ENCODE measurements around the gene PLA2G6. TPM values are rescaled to one million over a fixed set of nuclear protein-coding genes. Genes with fewer than 3 reads are reported as not detected.

The PLA2G6 gene
- total RNA-seq, 4 donors from 2014 or later: 46.0 to 88.4 (median 64.8) TPM

DNA sequence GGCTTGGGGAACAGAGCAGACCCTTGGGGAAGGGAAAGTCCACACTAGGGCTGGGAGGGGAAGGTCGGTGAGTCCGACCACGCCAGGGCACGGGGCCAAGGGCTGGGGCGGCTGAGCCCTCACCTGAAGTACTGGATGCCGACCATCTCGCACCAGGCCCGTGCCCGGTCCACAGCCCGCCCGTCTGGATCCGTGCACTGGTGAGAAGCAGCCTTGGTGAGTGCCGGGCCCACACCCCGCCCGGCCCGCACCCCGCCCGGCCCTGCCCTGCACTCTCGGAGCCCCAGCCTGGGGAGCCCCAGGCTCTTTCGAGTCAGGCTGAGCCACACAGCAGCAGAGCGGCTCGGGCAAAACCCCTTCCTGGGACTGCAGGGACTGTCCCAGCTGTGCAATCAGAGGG lies 69.2 kb downstream of the PLA2G6 start:
- H3K4me3 ChIP-seq (ENCODE audit: low read depth, poor library complexity, severe bottlenecking): no peak overlapping the region
- intact Hi-C loops (cut with DNase I; ENCODE audit: low total_unique reads): loop anchor here (10.0 kb wide), 1 partner anchor 102 kb away; no protein-coding TSS in a partner anchor
- TF ChIP-seq POLR2A (IDR thresholded peaks at IDR 0.05): no peak
- TF ChIP-seq, protein P1, sequence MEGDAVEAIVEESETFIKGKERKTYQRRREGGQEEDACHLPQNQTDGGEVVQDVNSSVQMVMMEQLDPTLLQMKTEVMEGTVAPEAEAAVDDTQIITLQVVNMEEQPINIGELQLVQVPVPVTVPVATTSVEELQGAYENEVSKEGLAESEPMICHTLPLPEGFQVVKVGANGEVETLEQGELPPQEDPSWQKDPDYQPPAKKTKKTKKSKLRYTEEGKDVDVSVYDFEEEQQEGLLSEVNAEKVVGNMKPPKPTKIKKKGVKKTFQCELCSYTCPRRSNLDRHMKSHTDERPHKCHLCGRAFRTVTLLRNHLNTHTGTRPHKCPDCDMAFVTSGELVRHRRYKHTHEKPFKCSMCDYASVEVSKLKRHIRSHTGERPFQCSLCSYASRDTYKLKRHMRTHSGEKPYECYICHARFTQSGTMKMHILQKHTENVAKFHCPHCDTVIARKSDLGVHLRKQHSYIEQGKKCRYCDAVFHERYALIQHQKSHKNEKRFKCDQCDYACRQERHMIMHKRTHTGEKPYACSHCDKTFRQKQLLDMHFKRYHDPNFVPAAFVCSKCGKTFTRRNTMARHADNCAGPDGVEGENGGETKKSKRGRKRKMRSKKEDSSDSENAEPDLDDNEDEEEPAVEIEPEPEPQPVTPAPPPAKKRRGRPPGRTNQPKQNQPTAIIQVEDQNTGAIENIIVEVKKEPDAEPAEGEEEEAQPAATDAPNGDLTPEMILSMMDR (IDR thresholded peaks at IDR 0.05): no peak
- DNase-seq (ENCODE audit: low spot score in 2 of 2): no peak
- 55 to 70% methylated on average over 4 to 9 of the region's 22 CpGs for WGBS, 2 donors

DNA sequence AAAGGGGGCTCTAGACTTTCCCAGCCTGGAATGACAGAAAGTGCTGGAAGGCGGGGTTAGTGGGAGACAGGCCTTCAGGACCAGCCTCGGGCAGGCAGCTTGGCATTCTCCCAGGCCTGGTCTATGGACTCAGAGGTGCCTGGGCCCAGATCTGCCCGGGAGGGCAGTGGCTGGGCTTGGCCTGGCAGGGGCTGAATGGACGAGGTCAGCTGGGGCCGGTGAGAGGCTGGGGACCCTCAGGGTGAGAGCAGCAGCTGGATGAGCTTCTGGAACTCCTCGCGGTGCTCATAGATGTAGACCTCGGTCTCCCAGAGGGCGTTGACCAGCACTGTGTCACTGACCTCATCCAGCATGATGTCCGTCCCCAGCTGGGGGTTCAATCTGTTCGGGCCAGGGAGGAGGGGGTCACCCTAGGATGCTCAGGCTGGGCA lies 69.7 kb downstream of the PLA2G6 start:
- 87 to 91% methylated on average over 4 to 11 of the region's 11 CpGs for WGBS, 2 donors
- no peak overlapping the region for H3K4me3 ChIP-seq (ENCODE audit: low read depth, poor library complexity, severe bottlenecking)
- intact Hi-C loops (cut with DNase I; ENCODE audit: low total_unique reads): loop anchor here (10.0 kb wide), 1 partner anchor 103 kb away; no protein-coding TSS in a partner anchor
- DNase-seq (ENCODE audit: low spot score in 2 of 2): no peak
- TF ChIP-seq POLR2A (IDR thresholded peaks at IDR 0.05): no peak
- TF ChIP-seq, protein P1 (IDR thresholded peaks at IDR 0.05): no peak

DNA sequence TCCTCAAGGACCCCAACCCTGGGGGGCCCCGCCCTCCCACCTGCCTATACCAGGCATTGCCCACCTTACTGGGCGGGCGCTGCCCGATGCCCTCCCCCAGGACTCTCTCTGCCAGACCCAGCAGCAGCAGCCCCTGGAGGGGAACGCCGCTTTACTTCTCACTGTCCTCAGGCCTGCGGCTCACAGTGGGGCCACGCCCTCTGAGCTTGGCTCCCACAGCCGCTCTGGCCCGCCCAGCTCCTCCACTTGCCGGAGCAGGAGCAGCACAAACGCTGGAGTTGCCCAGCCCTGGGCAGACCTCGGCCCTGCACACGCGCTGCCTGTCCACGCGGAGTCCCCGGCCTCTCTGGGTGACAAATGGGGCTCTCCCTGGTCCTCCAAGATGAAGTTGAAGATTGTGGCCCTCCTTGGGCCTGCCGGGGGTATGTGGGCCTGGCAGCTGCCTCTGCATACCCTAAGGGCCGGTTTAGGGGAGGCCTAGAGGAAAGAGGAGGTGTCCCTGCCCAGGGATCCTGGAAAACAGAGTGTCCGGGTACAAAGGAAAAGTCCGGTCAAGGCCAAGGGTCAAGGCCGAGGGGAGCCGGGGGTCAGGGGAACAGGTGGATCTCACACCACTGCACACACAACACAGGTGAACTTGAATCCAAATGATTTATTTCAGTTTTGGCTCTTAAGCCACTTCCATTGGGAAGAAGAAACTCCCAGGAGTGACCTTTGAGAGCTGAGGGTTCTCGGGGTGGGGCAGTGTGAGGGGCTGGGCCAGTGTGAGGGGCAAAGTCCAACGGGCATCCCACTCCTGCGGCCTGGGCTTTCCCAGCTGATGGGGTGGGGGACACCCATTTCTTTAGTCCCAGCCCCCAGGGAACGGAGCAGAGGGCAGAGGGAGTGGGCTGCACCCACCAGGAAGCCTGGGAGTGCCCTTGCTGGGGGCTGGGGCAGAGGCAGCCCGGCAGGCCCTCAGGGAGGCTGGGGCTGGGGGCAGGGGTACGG lies 70.5 kb downstream of the PLA2G6 start:
- 61 to 67% methylated on average over 26 to 30 of the region's 30 CpGs for WGBS, 2 donors

DNA sequence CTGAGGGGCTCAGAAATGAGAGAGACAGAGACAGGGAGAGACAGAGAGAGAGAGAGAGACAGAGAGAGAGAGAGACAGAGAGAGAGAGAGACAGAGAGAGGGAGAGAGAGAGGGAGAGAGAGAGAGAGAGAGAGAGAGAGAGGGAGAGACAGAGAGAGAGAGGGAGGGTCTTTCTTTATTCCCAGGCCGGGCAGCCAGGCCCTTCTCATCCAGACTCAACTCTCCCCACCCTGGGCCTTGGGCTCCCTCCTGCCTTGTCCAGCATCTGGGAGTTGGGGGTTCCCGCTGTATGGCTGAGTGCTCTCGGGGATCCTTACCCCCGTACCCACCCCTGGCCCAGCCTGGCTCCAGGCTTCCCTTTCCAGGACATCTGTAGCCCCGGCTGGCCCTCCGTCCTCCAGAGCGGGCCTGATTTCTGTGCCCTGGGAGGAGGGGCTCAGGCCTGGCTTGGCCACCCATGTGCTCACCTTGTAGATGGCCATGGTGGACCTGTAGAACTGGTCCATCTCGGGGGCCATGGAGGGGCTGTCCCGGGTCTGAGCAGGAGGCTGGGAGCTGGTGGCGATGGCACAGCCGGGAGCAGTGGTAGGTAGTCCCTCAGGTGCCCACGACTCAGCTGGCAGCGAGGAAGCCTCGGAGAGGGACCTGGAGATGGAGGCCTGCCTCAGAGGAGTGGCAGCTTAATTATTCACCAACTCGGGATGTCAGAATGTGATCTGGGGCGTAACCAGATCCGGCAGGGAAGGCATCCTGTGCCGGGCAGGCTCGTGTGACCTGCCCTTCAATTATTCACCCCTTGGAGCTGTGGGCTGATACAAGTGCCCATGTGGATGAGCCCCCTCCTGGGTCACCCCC lies 71.4 kb downstream of the PLA2G6 start, which contains the start of gene BAIAP2L2:
Gene BAIAP2L2, minus strand, starts transcription at position 677 of the 855 bp plus-strand sequence. Its CDS starts 159 bp downstream, at position 518.
- DNase-seq (ENCODE audit: low spot score in 2 of 2): no peak
- no peak within 1 kb of the TSS for H3K4me3 ChIP-seq (ENCODE audit: low read depth, poor library complexity, severe bottlenecking)

More for the DNA sequence above, 70.5 kb downstream of the PLA2G6 start:
- H3K4me3 ChIP-seq (ENCODE audit: low read depth, poor library complexity, severe bottlenecking): no peak overlapping the region
- no peak for DNase-seq (ENCODE audit: low spot score in 2 of 2)
- TF ChIP-seq, protein P1 (IDR thresholded peaks at IDR 0.05): no peak
- TF ChIP-seq POLR2A (IDR thresholded peaks at IDR 0.05): no peak
- intact Hi-C loops (cut with DNase I; ENCODE audit: low total_unique reads): loop anchor here (10.0 kb wide), 1 partner anchor 104 kb away; no protein-coding TSS in a partner anchor

More for the DNA sequence above, 71.4 kb downstream of the PLA2G6 start, which contains the start of gene BAIAP2L2:
- intact Hi-C loops (cut with DNase I; ENCODE audit: low total_unique reads): loop anchor here (10.0 kb wide), 1 partner anchor 105 kb away; no protein-coding TSS in a partner anchor
- 63 to 73% methylated on average over 16 to 19 of the region's 19 CpGs for WGBS, 2 donors
- TF ChIP-seq, protein P1 (IDR thresholded peaks at IDR 0.05): no peak
- no peak for TF ChIP-seq POLR2A (IDR thresholded peaks at IDR 0.05)

All from lower leg skin (tissue), 4 donors.